KOPT-K1 (cell line): ENCODE results near the gene JPH4.
A peak's percentile ranks its signal among the peaks of the same experiment; 100 is the strongest.

Experiments
- H3K27ac ChIP-seq: fragments of 200-600 bp; sonication (generic); 2 replicates; pipeline ENCODE4 v1.5.1; 2016; ENCODE audit warnings: antibody characterized with exemption, mild to moderate bottlenecking, low read depth, low read length; ENCODE audit not compliant: poor library complexity, severe bottlenecking
- H3K36me3 ChIP-seq: fragments of 200-600 bp; sonication (generic); 2 replicates; pipeline ENCODE4 v1.5.1; 2017; ENCODE audit warnings: antibody characterized with exemption, mild to moderate bottlenecking, low read length, moderate library complexity; ENCODE audit not compliant: insufficient read depth
- H3K9me3 ChIP-seq: fragments of 200-600 bp; sonication (generic); 2 replicates; pipeline ENCODE4 v1.5.1; 2017; ENCODE audit warnings: antibody characterized with exemption, low read length, mild to moderate bottlenecking; ENCODE audit not compliant: insufficient read depth, poor library complexity, severe bottlenecking

Gene JPH4

DNA sequence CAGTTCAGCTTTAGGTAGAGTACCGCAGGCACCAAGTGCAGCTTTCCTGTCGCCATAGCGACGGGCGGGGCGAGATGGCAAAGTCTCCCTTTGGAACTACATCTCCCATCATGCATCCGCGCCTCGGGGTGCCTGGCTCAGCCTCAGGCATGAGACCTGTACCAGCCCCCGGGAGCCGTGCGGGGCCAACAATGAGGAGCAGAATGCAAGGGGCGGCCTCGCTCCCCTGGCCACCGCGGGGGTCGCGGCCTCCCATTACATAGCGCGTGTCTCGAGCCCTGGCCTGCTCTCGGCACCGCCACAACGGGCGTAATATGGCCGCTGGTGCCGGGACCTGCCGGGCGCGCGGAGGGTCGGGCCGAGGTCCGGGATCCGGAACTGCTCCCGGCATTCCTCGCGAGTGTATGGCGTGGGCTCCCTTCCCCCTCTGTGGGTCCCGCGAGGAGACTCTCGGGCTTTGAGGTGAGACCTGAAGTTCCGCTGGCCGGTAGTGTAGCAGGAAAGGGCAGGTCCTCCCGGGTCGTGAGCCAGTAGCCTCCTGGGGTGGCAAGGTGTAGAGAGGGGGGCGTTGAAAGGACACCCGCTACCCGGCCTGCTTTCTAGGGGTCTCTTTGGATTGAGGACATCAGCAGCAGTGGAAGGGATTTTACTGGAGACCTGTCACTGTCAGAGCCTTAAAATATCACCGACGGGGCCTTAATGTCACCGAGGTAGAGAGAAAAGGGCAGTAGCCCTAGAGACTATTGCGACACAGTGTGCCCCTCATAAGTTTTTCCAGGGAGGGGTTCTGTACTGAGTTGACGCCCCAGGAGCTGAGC is 22.5 kb downstream of the JPH4 start, which contains the start of gene THTPA:
TSS of gene THTPA (plus strand) at position 390 of the 818 bp plus-strand sequence. CDS start 487 bp downstream, outside the sequence.
- Histone ChIP-seq H3K27ac (peak within 1 kb of the TSS; percentile 80), H3K9me3 (no peaks in the 10 kb centered on the region), H3K36me3 (peaks cover 34% of the 10 kb centered on the region)

DNA sequence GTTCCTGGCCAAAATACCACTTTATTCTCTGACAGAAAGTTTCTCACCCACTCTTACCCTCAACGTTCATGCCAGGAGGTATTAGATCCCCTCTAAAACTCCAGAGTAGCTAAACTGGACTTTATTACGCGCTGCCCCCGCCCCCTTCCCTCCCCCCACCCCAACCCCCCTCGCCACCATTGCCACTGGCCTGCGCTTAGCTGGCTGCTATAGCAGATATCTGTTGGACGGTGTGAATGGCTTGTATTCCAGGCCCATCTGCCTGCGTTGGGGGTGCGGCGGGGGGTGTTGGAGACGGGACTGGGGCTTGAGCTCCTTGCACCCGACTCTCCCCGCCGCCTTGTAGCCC is 23.1 kb downstream of the JPH4 start:
- H3K9me3 ChIP-seq: no peaks in the 10 kb centered on the region
- H3K27ac ChIP-seq: peak overlapping the region; percentile 80
- peaks cover 28% of the 10 kb centered on the region for H3K36me3 ChIP-seq

DNA sequence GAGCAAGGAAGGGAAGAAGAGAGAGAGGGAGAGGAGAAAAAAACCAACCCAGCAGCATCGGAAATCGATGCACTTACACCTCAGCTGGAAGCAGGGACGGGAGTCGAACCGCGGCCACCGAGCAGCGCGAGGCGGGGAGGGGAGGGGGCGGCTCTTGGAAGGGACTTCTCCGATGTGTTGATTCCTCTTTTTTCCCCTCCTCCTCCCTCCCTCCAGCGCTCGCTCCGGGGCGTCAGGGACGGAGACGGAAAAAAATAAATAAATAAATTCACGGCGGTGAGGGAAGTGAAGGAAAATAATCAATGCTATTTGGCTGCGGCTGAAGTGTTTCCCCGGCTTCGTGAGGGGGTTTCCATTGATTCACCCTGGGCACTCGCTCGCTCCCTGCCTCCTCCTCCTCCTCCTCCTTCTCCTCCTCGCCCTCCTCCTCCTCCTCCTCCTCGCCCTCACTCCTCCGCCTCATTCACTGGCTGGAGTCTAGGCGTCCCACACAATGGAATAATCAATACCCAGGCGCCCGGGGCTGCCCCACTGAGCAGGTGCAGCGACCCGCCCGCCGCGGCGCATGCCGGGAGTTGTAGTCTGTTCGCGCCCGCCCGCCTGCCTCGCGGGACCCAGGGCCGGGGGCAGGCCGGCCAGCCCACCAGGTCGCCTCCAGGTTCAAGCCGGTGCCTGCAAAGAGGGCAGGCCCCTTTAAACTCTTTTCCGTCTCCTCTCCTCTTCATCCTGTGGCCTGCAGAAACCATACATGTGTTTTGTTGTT is 27.1 kb downstream of the JPH4 start, which contains the start of gene ZFHX2:
TSS of gene ZFHX2 (minus strand) at position 500 of the 763 bp plus-strand sequence. CDS start 16,440 bp downstream, outside the sequence.
- peak within 1 kb of the TSS; percentile 58 for H3K27ac ChIP-seq
- no peaks in the 10 kb centered on the region for H3K36me3 ChIP-seq
- H3K9me3 ChIP-seq: no peaks in the 10 kb centered on the region

DNA sequence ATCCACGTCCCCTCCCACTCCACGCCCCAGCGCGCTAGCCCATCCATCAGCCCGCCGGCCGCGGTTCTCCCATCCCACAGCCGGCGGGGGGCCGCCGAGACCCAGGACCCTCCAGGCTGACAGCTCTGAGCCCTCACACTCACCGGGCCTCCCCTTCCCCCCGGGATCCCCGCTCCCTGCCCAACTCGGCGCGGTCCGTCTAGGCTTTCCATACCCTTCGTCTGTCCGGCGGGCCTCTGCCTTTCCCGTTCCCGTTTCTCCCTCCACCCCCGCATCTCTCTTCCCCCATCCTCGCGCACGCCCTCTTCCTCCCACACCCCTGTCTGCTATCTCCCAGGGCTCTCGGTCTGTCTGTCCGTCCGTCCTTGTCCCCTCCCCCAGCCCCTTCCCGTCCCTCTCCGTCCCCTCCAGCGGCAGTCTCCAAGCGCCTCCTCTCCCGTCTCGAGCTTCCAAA is 27.8 kb downstream of the JPH4 start:
- Histone ChIP-seq H3K27ac (peak overlapping the region; percentile 58), H3K36me3 (no peaks in the 10 kb centered on the region), H3K9me3 (no peaks in the 10 kb centered on the region)

GRCh38 chr14:23550131-23550811 is 28.3 kb downstream of the JPH4 start:
- H3K9me3 ChIP-seq: no peaks in the 10 kb centered on the region
- H3K27ac ChIP-seq: no peak overlapping the region
- no peaks in the 10 kb centered on the region for H3K36me3 ChIP-seq

DNA sequence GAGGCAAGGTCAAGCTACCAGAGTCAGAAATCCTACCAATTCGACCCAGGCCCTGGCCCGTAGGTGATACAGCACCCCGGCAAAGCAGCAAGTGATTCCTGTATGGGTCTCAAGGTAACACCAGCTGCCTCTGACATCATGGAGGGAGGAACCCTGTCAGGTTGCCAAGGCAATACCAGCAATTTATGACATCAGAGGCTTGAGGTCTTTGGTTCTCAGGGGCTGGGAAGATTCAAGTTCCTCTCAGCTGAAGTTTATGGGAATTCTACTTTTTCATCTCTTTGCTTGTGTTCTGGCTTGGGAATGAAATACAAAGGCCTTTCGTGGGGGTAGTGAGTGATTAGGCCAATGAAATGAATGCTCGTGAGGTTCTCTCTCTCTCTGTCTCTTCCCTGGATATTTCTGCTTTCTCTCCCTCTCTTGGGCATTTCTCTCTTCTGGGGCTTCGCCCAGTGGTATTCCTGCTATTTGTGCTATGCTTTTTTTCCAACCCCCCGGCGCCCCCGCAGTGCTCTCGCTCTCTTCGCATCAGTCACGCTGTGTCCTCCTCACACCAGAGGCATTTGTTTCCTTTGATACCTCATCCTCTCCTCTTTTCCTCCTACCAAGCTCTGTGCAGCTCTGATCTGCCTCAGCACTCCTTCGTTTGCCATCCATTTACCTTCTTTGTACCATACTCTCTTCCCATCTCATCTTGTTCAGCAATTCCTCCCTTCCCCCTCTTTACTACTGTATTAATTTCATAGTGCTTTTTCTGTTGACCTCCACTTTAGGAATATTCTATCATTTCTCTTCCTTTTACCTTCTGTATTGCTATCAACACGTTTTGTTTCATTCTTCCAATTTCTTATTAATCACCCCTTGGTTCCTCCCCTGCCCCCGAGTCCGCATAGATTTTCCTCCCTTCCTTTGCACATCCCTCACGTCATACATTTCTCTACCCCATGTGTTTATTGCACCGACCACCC is 30.0 kb downstream of the JPH4 start:
- Histone ChIP-seq H3K27ac (no peak overlapping the region), H3K36me3 (no peaks in the 10 kb centered on the region), H3K9me3 (no peaks in the 10 kb centered on the region)

DNA sequence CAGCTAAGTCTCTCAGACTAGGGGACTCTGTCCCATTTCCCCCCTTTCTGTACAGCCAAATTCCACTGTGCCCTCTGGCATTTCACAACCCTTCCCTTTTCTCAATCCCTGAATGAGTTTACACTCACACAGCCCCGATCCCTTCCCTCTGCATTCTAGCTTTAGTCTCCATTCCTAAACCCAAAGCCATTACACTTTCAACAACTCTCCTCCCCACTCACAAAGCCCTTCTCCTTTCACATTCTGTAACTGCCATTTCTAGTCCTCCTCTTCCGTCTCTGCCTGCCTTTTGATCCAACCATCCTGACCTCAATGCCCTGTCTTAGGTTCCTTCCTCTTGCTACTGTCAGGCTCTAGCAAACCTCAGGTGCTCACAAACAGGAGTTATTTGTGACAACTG is 30.7 kb downstream of the JPH4 start:
- H3K27ac ChIP-seq: no peak overlapping the region

DNA sequence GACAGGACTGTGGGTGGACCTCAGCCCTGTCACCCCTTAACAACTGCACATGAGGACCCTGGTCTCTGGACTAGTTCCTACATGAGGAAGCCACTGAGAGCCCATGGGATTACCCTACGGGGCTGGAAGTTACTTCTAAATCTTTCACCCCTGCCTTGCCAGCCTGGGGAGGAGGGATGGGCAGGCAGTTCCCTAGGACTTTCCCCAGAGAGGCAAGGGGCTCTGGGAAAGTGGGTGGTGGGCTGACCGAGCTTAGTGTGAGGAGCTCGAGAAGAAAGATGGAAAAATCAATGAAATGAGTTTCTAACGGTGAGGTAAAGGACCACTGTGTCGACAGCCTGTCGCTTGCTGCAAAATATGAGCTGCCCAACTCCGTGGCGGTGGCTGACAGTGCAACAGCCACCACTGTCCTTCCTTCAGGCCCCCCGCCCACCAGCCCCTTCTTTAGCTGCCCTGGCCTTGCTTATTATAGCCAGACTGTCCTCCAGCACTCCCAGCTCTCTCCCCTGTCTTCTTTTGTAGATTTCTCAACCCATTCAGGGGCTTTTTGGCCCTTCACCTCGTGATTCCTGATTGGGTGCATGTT is 32.0 kb downstream of the JPH4 start:
- no peak overlapping the region for H3K27ac ChIP-seq
- H3K36me3 ChIP-seq: no peaks in the 10 kb centered on the region
- H3K9me3 ChIP-seq: no peaks in the 10 kb centered on the region

More for the DNA sequence above, 30.7 kb downstream of the JPH4 start:
- Histone ChIP-seq H3K36me3 (no peaks in the 10 kb centered on the region), H3K9me3 (no peaks in the 10 kb centered on the region)

DNA sequence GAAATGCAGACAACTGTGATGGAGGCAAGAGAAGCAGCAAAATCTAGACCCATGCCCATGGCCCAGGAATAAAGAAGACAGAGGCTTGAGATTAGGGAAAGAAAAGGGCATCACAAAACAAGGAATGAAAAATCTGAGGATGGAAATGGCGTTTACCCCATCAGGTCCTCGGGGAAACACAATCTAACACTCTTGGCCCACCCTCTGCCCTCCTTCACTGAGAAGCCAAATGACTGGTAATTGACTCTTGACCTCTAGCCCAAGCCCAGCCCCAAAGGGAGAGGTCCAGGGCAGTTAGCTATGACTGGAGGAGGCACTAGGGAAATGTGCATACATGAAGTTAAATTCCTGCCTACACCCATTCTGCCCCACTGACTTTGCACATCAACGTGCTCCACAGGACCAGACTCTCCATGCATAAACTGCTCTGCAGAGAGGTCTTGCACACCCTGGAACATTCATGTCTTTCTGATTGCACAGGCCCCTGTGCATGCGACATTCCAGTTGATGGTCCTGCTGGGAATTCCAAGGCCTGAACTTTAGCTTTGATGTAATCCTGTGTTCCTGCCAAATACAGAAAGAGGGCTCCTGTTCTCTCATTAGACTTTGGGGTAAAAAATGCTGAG is 32.7 kb downstream of the JPH4 start:
- no peaks in the 10 kb centered on the region for H3K36me3 ChIP-seq
- no peak overlapping the region for H3K27ac ChIP-seq
- H3K9me3 ChIP-seq: no peaks in the 10 kb centered on the region

- Histone ChIP-seq H3K27ac (no peak overlapping the region), H3K9me3 (no peaks in the 10 kb centered on the region), H3K36me3 (no peaks in the 10 kb centered on the region)
These were observed 33.8 kb downstream of the JPH4 start for GRCh38 chr14:23544511-23545447.

DNA sequence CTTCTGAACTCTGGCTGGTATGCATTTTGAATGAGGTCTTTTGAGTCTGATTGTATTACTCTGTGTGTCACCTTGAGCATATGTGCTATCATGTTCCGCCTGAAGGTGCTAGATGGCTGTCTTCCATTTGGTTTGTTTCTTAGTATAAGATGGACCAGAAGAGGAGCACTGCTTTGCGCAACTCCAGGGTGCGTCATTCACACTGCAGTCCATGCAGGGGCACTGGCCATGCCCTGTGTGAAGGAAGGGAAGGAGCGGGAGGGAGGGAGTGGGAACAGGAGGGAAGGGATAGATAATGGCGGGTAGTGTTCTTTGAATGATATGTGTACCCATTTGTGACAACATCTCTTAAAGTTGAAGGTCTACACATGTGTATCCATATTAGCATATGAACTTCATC is 35.2 kb downstream of the JPH4 start:
- no peak overlapping the region for H3K27ac ChIP-seq
- H3K36me3 ChIP-seq: no peaks in the 10 kb centered on the region
- H3K9me3 ChIP-seq: no peaks in the 10 kb centered on the region

DNA sequence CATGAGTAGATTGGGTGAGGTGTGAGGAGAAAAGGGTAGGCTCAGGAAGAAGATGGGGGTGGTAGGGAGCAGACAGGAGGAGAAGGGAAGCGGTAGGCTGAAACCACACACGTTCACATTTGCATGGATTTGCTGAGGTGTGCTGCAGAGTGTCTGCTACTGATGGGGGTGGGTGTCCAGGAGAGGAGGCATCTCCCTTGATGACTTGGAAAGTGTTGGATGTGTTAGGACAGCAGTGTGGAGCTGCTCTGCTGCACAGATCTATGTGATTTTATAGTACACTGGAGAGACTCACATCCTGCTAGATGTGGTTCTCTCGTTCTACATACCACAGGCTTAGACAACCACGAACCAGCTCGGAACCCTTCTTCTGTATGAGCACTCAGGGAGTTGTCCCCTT is 36.3 kb downstream of the JPH4 start:
- H3K36me3 ChIP-seq: no peaks in the 10 kb centered on the region
- H3K9me3 ChIP-seq: no peaks in the 10 kb centered on the region
- no peak overlapping the region for H3K27ac ChIP-seq

DNA sequence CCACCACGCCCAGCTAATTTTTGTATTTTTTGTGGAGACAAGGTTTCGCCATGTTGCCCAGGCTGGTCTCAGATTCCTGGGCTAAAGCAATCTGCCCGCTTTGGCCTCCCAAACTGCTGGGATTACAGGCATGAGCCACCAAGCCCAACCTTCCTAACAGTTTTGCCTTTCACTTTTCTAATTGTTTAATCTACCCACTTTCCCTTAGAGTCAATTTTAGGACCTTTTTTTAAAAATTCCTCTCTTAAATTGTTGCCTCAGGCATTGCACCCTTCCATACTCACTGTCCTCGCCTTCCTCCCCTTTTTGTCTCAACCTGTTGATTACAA is 38.5 kb downstream of the JPH4 start:
- H3K27ac ChIP-seq: no peak overlapping the region
- no peaks in the 10 kb centered on the region for H3K36me3 ChIP-seq
- no peaks in the 10 kb centered on the region for H3K9me3 ChIP-seq
